HFF-Myc (cell line): ENCODE measurements around the gene TXNDC2.
"Not testable (repeated sequence)": the region's sequence is repeated elsewhere in the genome, so short reads cannot be mapped to it uniquely, and the experiment has no call there.

ENCODE experiments used
- DNase-seq: peaks from one replicate; pipeline ENCODE4 v3.0.0-alpha.2; 2011; ENCODE audit warnings: low read depth; ENCODE audit errors: extremely low read depth
- H3K4me3 ChIP-seq: replicated peaks from 2 replicates; pipeline ENCODE4 v1.5.1; 2011; ENCODE audit warnings: low read depth, mild to moderate bottlenecking, control low read depth, low read length
- TF ChIP-seq, protein P1 (sequence below): IDR thresholded peaks from 2 replicates; pipeline ENCODE4 v1.5.1; 2012; ENCODE audit warnings: mild to moderate bottlenecking, low read depth, low read length, control low read depth; ENCODE audit errors: missing control alignments

TXNDC2 gene

DNA sequence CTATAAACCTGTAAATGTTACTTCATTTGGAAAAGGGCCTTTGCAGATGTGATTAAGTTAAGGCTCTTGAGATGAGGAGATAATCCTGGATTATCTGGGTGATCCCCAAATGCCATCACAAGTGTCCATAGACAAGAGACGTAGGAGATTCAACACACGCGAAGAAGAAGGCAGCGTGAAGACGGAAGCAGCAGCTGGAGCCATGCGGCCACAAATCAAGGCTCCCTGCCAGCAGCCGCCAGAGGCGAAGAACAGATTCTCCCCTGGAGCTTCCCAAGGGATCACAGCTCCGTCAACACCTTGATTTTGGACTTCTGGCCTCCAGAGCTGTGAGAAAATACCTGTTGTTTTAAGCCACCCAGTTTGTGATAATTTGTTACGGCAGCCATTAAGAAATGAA is 17.1 kb downstream of the TXNDC2 start:
- TF ChIP-seq, protein P1, sequence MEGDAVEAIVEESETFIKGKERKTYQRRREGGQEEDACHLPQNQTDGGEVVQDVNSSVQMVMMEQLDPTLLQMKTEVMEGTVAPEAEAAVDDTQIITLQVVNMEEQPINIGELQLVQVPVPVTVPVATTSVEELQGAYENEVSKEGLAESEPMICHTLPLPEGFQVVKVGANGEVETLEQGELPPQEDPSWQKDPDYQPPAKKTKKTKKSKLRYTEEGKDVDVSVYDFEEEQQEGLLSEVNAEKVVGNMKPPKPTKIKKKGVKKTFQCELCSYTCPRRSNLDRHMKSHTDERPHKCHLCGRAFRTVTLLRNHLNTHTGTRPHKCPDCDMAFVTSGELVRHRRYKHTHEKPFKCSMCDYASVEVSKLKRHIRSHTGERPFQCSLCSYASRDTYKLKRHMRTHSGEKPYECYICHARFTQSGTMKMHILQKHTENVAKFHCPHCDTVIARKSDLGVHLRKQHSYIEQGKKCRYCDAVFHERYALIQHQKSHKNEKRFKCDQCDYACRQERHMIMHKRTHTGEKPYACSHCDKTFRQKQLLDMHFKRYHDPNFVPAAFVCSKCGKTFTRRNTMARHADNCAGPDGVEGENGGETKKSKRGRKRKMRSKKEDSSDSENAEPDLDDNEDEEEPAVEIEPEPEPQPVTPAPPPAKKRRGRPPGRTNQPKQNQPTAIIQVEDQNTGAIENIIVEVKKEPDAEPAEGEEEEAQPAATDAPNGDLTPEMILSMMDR, result no peak
- DNase-seq, result no peak
- no peak overlapping the region for H3K4me3 ChIP-seq

DNA sequence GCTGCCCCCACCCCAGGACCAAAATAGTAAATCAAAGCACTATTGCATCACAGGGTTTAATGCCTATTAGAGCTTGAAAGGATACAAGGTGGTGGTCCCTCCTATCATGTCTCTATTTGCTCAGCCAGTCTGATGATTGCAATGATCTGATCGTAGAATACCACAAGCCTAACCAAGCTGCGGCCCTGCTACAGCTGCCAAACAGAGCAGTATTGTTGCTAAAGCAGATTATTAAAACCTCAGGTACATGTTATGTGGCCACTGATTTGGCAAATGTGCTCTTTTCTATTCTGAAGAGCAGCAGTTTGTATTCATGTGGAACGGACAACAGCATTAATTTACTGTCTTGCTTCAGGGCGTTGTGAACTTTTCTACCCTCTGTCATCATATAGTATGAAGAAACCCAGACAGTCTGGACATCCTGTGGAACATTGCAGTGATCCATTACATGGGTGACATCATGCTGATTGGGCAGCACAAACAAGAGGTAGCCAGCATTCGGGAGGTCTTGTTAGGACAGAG is 19.7 kb downstream of the TXNDC2 start:
- no peak overlapping the region for H3K4me3 ChIP-seq
- TF ChIP-seq, protein P1, result no peak

DNA sequence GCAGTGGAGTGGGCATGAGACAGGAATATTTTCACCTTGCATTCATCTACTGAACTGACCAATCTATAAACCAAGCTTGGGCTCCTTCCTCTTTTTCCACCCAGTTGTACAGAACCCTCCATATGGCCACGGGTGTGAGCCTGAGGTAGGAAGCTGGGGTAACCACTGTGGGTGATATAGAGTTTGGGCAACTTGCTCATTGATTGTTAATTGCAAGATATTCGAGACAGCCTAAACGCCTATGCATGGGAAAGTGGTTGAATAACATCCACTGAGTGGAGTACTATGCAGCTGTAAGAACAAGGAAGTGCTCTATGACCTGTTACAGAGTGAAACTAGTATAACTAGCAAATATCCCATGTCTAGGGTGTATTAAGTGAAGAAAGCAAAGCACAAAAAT is 20.7 kb downstream of the TXNDC2 start:
- TF ChIP-seq, protein P1, result no peak
- H3K4me3 ChIP-seq, result no peak overlapping the region
- no peak for DNase-seq

More for the DNA sequence above, 19.7 kb downstream of the TXNDC2 start:
- no peak for DNase-seq

DNA sequence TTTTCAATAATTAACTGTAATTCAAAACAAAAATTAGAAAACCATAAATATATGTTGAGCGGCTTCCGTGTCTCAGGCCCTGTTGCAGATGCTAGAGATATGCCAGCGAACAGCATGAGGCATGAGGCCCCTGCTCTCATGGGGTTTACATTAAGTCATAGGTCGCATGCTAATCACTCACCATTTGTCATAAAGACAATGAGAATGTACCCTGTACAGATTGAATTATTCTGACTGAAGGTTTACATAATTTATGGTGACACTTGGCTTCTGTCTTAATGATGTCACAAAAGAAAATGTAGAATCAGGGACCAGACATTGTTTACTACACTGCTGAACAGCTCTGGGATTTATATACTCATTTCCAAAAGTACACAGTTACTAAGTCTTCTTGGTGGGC is 22.1 kb downstream of the TXNDC2 start:
- DNase-seq, result no peak
- TF ChIP-seq, protein P1, result no peak
- no peak overlapping the region for H3K4me3 ChIP-seq

DNA sequence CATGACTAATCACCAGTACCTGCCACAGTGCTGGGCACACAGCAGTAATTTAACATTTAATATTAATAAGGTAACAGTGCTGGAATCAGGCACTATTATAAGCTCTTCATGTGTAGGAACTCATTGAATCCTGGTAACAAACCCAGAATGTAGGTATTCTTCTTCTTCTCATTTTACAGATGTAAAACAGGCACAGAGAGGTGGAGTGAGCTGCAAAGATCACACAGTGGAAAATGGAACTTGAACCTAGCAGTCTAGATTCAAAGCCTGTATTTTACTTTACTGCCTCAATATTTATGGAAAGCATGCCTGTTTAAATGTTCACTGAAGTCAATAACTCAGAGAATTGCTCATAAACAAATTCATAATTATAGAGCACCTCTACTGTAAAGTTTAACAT is 24.3 kb downstream of the TXNDC2 start:
- TF ChIP-seq, protein P1, result no peak
- DNase-seq, result no peak
- no peak overlapping the region for H3K4me3 ChIP-seq

DNA sequence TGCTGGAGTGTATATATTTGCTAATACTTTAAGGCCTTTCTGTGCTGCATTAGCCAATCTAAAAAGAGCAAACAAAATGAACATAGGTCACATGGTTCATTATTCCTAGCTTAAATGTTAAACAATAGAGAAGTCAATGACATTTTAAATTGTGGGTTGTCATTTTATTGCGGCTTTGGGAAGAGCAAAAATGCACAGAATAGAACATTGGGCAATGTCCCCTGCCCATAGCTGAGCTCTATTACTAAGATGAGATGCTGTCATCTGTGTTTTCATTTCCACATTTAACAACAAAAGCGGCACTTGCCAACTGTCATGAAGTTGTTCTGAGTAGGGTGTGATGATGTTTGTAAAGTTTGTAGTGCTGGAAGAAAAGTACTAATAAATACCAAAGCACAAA is 24.9 kb downstream of the TXNDC2 start:
- TF ChIP-seq, protein P1, result no peak
- H3K4me3 ChIP-seq, result no peak overlapping the region
- DNase-seq, result no peak

DNA sequence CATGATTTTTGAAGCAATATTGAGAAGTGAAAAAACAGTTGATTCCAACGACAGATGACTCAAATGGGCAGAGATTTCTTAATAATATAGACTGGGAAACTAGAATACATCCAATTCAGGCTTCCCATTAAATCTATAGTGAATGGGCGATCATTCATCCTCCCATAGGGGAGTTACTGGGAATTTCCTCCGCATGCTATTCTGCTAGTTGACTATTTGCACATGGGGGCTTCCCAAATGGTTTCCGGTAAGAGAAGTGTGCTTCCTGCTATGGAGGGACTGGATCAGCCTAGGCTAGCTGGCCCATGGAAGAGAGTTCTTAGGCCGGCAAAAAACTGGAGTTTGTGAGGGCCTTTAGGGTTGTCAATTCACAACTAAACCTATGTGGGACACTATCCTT is 25.5 kb downstream of the TXNDC2 start:
- no peak for DNase-seq
- TF ChIP-seq, protein P1, result no peak
- H3K4me3 ChIP-seq, result no peak overlapping the region

DNA sequence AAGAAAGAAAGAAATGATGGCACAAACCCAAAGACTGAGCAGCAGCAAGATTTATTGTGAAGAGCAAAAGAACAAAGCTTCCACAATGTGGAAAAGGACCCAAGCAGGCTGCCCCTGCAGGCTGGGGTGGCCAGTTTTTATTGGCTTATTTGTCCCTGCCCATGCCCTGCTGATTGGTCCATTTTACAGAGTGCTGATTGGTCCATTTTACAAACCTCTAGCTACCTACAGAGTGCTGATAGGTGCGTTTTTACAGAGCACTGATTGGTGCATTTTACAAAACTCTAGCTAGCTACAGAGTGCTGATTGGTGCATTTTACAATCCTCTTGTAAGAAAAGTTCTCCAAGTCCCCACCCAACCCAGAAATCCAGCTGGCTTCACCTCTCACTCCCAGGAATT is 26.5 kb downstream of the TXNDC2 start:
- DNase-seq, result not testable (repeated sequence)

More for the DNA sequence above, 26.5 kb downstream of the TXNDC2 start:
- not testable (repeated sequence) for H3K4me3 ChIP-seq
